CD14-positive monocyte (primary cell): ENCODE data around the gene BANP. TPM values are rescaled to one million over a fixed set of nuclear protein-coding genes. Genes with fewer than 3 reads are reported as not detected.

Experiments
- DNase-seq, 3 donors: peaks; one replicate each; pipeline ENCODE4 v3.0.0-alpha.2; 2011 to 2022
- H2AFZ ChIP-seq: 2 replicates; pipeline ENCODE4 v1.6.0; 2012; ENCODE audit warnings: mild to moderate bottlenecking, low read depth, low read length, inconsistent platforms; ENCODE audit not compliant: insufficient read depth, poor library complexity, severe bottlenecking
- H3K27ac ChIP-seq, 2 donors: 1 replicate in 1 of 2; 2 replicates in 1 of 2; pipeline ENCODE4 v1.5.1; 2012 to 2013; ENCODE audit warnings: low read length in 2 of 2, control low read depth in 1 of 2, inconsistent platforms in 1 of 2, low read depth in 1 of 2, mild to moderate bottlenecking in 1 of 2
- H3K27me3 ChIP-seq, 2 donors: one replicate each; pipeline versions ENCODE4 v1.6.0 to v1.6.1; 2011 to 2013; ENCODE audit warnings: low read length in 2 of 2; ENCODE audit not compliant: control insufficient read depth in 2 of 2, insufficient read depth in 2 of 2
- H3K36me3 ChIP-seq, 2 donors: replicated peaks in 1 of 2; 1 replicate in 1 of 2; 2 replicates in 1 of 2; pipeline versions ENCODE4 v1.5.1 to v1.6.1; 2012 to 2013; ENCODE audit warnings: low read length in 2 of 2, control low read depth in 1 of 2, inconsistent platforms in 1 of 2, mild to moderate bottlenecking in 1 of 2; ENCODE audit not compliant: insufficient read depth in 2 of 2, control insufficient read depth in 1 of 2
- H3K4me1 ChIP-seq, 2 donors: 1 replicate in 1 of 2; 2 replicates in 1 of 2; pipeline versions ENCODE4 v1.5.1 to v1.6.1; 2012 to 2013; ENCODE audit warnings: low read length in 2 of 2, control low read depth in 1 of 2, inconsistent platforms in 1 of 2, mild to moderate bottlenecking in 1 of 2, moderate library complexity in 1 of 2; ENCODE audit not compliant: insufficient read depth in 2 of 2, control insufficient read depth in 1 of 2
- H3K4me2 ChIP-seq: replicated peaks from 2 replicates; pipeline ENCODE3; 2012; ENCODE audit warnings: low read length, moderate library complexity, mild to moderate bottlenecking; ENCODE audit not compliant: poor library complexity, severe bottlenecking; ENCODE audit errors: extremely low read depth
- H3K4me3 ChIP-seq, 3 experiments: fragments of 200-600 bp in 1 of 3; sonication (generic) in 1 of 3; replicated peaks in 1 of 3; 1 replicate in 2 of 3; 2 replicates in 1 of 3; pipeline ENCODE4 v1.5.1; 2011 to 2013; ENCODE audit warnings: low read length in 3 of 3, mild to moderate bottlenecking in 3 of 3, control low read depth in 2 of 3, low read depth in 2 of 3, inconsistent platforms in 1 of 3, moderate library complexity in 1 of 3
- H3K79me2 ChIP-seq: 2 replicates; pipeline ENCODE4 v1.6.0; 2012; ENCODE audit warnings: mild to moderate bottlenecking, control low read depth, inconsistent platforms, low read length, moderate library complexity; ENCODE audit not compliant: insufficient read depth
- H3K9ac ChIP-seq: 2 replicates; pipeline ENCODE4 v1.6.0; 2017; ENCODE audit warnings: low read length, mild to moderate bottlenecking; ENCODE audit not compliant: insufficient read depth, poor library complexity, severe bottlenecking
- H3K9me3 ChIP-seq, 2 donors: replicated peaks in 1 of 2; 1 replicate in 1 of 2; 2 replicates in 1 of 2; pipeline versions ENCODE4 v1.5.1 to v1.6.1; 2012 to 2013; ENCODE audit warnings: low read length in 2 of 2, control low read depth in 1 of 2; ENCODE audit not compliant: control insufficient read depth in 1 of 2, insufficient read depth in 1 of 2
- H4K20me1 ChIP-seq: 2 replicates; pipeline ENCODE4 v1.6.0; 2012; ENCODE audit warnings: mild to moderate bottlenecking, low read length, control low read depth, moderate library complexity; ENCODE audit not compliant: insufficient read depth
- H3K27ac Mint-ChIP-seq, 7 donors: one replicate each; pipeline ENCODE4 v1.8.0; 2020; ENCODE audit warnings: mild to moderate bottlenecking in 7 of 7, mixed read lengths in 7 of 7, moderate library complexity in 6 of 7, inconsistent platforms in 2 of 7
- H3K27me3 Mint-ChIP-seq, 3 donors: one replicate each; pipeline ENCODE4 v1.8.0; 2021 to 2022; ENCODE audit warnings: low read depth in 3 of 3, mild to moderate bottlenecking in 3 of 3, mixed read lengths in 3 of 3, moderate library complexity in 3 of 3, inconsistent platforms in 1 of 3
- H3K36me3 Mint-ChIP-seq, 2 donors: one replicate each; pipeline ENCODE4 v1.8.0; 2020; ENCODE audit warnings: mixed read lengths in 2 of 2, inconsistent platforms in 1 of 2, mild to moderate bottlenecking in 1 of 2
- H3K4me1 Mint-ChIP-seq: one replicate; pipeline ENCODE4 v1.8.0; 2020; ENCODE audit warnings: mild to moderate bottlenecking, mixed read lengths
- H3K4me3 Mint-ChIP-seq, 2 donors: one replicate each; pipeline ENCODE4 v1.8.0; 2020; ENCODE audit warnings: mild to moderate bottlenecking in 2 of 2, mixed read lengths in 2 of 2, moderate library complexity in 1 of 2
- H3K9me3 Mint-ChIP-seq, 7 donors: one replicate each; pipeline ENCODE4 v1.8.0; 2020 to 2022; ENCODE audit warnings: mixed read lengths in 7 of 7, mild to moderate bottlenecking in 6 of 7, moderate library complexity in 6 of 7, inconsistent platforms in 2 of 7
- WGBS: methylation state at CpG from one replicate; pipeline ENCODE4 v1.1.5; 2013; ENCODE audit warnings: missing lambda C conversion rate; ENCODE audit not compliant: insufficient coverage; 5-methylcytosine and 5-hydroxymethylcytosine counted together
- intact Hi-C, 2 donors: fragments of 100-400 bp; cut with micrococcal nuclease; formaldehyde crosslinking; loops; one replicate each; pipeline versions ENCODE4 v1.15.0 to v1.15.1; 2023
- polyA plus RNA-seq, 3 donors: library from polyadenylated mRNA; depleted of rRNA in 1 of 3; unstranded in 2 of 3; stranded (reverse) in 1 of 3; fragments of 300-500 nt in 2 of 3; fragments of >200 nt in 1 of 3; fragmentation: Illumina TruSeq in 2 of 3; gene quantifications; 1 replicate in 2 of 3; 2 replicates in 1 of 3; pipeline ENCODE4 v1.2.3, GENCODE V29; 2012 to 2021
- TF ChIP-seq, protein P1 (sequence below): fragments of 200-600 bp; IDR thresholded peaks from one replicate; pipeline ENCODE4 v1.8.0; 2022; ENCODE audit warnings: antibody characterized with exemption, mild to moderate bottlenecking

The BANP gene
- polyA plus RNA-seq, 3 donors, result 10.1 to 40.9 (median 11.7) TPM

DNA sequence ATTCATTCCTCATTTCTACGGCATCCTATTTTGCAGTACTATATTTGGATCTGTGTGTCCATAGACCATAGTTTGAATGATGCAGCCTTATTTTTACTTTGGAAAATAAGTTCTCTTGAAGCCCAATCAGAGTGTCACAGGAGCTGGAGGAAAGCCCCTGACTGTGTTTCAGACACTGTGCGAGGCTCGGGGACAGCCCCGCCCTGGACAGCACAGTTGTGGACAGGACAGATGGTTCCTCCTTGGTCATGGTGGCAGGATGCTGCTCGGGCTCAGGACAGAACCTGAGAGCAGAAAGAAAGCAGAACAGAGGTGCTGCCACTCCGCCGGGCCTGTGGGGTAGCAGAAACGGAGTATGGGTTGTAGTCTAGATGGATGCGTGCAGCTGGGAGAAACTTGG lies 22.9 kb downstream of the BANP start:
- H3K9ac ChIP-seq, result no peak overlapping the region
- H3K36me3 Mint-ChIP-seq, result peaks cover 69 to 83% of the 10 kb centered on the region in 2 donors
- H3K9me3 Mint-ChIP-seq, result peaks cover 16 to 25% (median 23%) of the 10 kb centered on the region in 7 donors
- H2AFZ ChIP-seq, result no peak overlapping the region
- TF ChIP-seq, protein P1, sequence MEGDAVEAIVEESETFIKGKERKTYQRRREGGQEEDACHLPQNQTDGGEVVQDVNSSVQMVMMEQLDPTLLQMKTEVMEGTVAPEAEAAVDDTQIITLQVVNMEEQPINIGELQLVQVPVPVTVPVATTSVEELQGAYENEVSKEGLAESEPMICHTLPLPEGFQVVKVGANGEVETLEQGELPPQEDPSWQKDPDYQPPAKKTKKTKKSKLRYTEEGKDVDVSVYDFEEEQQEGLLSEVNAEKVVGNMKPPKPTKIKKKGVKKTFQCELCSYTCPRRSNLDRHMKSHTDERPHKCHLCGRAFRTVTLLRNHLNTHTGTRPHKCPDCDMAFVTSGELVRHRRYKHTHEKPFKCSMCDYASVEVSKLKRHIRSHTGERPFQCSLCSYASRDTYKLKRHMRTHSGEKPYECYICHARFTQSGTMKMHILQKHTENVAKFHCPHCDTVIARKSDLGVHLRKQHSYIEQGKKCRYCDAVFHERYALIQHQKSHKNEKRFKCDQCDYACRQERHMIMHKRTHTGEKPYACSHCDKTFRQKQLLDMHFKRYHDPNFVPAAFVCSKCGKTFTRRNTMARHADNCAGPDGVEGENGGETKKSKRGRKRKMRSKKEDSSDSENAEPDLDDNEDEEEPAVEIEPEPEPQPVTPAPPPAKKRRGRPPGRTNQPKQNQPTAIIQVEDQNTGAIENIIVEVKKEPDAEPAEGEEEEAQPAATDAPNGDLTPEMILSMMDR, result no peak
- H3K9me3 ChIP-seq, result peaks cover 20% of the 10 kb centered on the region in 2 donors
- intact Hi-C loops, result no loop called here
- no peaks in the 10 kb centered on the region for H3K4me1 ChIP-seq
- peak overlapping the region in 1 of 2 donors; percentile 7 for H3K4me3 Mint-ChIP-seq
- H3K36me3 ChIP-seq, result peaks cover 16 to 57% of the 10 kb centered on the region in 2 donors
- peaks cover 16% of the 10 kb centered on the region for H3K4me1 Mint-ChIP-seq
- H3K4me3 ChIP-seq, result no peak overlapping the region
- peaks cover 0 to 3% (median 2%) of the 10 kb centered on the region in 3 donors for H3K27me3 Mint-ChIP-seq
- no peaks in the 10 kb centered on the region for H3K27me3 ChIP-seq
- H4K20me1 ChIP-seq, result peaks cover 56% of the 10 kb centered on the region
- H3K27ac Mint-ChIP-seq, result peak overlapping the region in 5 of 7 donors; percentile 1 to 61 (median 53)
- peak in 1 of 3 donors; percentile 66 for DNase-seq
- 53% methylated on average over 8 of the region's 9 CpGs for WGBS
- no peak overlapping the region for H3K4me2 ChIP-seq
- H3K27ac ChIP-seq, result no peak overlapping the region
- peaks cover 54% of the 10 kb centered on the region for H3K79me2 ChIP-seq

- Histone ChIP-seq H2AFZ (no peak overlapping the region), H4K20me1 (peaks cover 42% of the 10 kb centered on the region), H3K4me1 (no peaks in the 10 kb centered on the region), H3K27me3 (no peaks in the 10 kb centered on the region), H3K27ac (no peak overlapping the region), H3K79me2 (peaks cover 30% of the 10 kb centered on the region), H3K4me2 (no peak overlapping the region), H3K36me3 (peaks cover 23 to 61% of the 10 kb centered on the region in 2 donors), H3K9ac (no peak overlapping the region), H3K9me3 (peaks cover 10% of the 10 kb centered on the region in 2 donors), H3K4me3 (no peak overlapping the region)
- intact Hi-C loops, result no loop called here
- 100% methylated on average over 2 of the region's 3 CpGs for WGBS
- TF ChIP-seq, protein P1, result no peak
- Mint-ChIP-seq H3K36me3 (peaks cover 70 to 81% of the 10 kb centered on the region in 2 donors), H3K4me1 (peaks cover 16% of the 10 kb centered on the region), H3K27ac (peak overlapping the region in 2 of 7 donors; percentile 58 to 85), H3K4me3 (no peak overlapping the region), H3K27me3 (peaks cover 0 to 3% (median 2%) of the 10 kb centered on the region in 3 donors), H3K9me3 (peaks cover 7 to 13% (median 12%) of the 10 kb centered on the region in 7 donors)
- no peak for DNase-seq
Observed at GRCh38 chr16:87976665-87977064, 25.4 kb downstream of the BANP start.
